ENCODE data around the gene ANGPTL7.
A peak's percentile ranks its signal among the peaks of the same experiment; 100 is the strongest.
"Not testable (repeated sequence)": the region's sequence is repeated elsewhere in the genome, so short reads cannot be mapped to it uniquely, and the experiment has no call there.

Gene ANGPTL7

DNA sequence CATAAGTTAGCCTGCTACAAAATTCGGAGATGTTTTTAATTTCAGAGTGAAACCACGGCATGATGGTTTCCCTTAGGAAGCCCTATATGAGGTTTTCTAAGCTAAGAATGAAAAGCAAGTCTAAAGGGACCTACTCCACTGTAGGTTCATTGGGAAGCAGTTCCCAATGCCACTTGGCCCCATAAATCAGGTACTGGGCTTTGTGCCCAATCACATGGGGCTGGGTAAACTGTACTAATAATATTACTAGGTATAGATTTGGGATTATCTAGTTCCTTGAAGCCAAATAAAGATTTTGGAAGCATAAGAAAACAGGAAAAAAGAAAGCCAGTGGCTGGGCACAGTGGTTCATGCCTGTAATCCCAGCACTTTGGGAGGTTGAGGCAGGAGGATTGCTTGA lies 19.1 kb upstream of the ANGPTL7 start:
- H3K4me3 ChIP-seq (ENCODE audit: low read length): no peak overlapping the region
- no peaks in the 10 kb centered on the region for H3K27me3 ChIP-seq (ENCODE audit: control insufficient read depth, insufficient read depth, low read length)
- H3K4me2 ChIP-seq (ENCODE audit: low read length): no peak overlapping the region
- H3K9ac ChIP-seq (ENCODE audit: low read depth, low read length): no peak overlapping the region
- peaks cover 4% of the 10 kb centered on the region for H3K36me3 ChIP-seq (ENCODE audit: insufficient read depth, low read length)
- H3K9me3 ChIP-seq (replicated peaks; ENCODE audit: low read length): no peaks in the 10 kb centered on the region
- no peaks in the 10 kb centered on the region for H3K4me1 ChIP-seq (ENCODE audit: control insufficient read depth, insufficient read depth, low read length)

DNA sequence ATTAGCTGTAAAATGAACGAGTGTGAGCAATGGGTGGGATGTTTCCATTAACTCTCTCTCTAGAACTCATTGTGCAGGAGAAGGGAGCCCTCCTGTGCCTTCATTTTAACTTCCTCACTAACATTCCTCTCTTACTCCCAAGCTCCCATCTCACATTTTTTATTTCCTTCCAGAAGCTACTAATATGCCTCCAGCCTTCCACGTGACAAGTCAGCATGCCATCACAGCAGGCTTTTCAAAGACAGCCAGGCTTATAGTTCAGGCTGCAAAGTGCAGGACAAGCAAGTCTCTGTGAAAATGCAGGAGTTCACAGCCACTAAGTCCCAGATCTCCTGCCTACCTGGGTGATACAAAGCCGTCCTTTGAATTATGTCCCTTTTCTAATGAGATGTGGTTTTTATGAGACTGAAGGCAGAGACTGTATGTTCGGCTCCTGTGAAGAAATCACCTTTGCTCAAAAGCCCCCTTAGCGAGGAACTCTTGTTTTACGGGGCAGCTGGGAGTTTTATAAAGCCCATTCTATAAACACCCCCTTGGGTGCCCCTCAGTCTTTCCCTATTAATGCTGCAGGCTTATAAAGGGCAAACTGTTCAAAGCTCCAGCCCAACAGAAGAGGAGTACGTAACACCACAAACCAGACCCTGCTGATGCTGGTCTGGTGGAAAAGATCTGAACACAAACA lies 14.8 kb upstream of the ANGPTL7 start:
- H3K4me2 ChIP-seq (ENCODE audit: low read length): no peak overlapping the region
- no peak overlapping the region for H3K4me3 ChIP-seq (ENCODE audit: low read length)
- H3K27me3 ChIP-seq (ENCODE audit: control insufficient read depth, insufficient read depth, low read length): no peaks in the 10 kb centered on the region
- peaks cover 27% of the 10 kb centered on the region for H3K4me1 ChIP-seq (ENCODE audit: control insufficient read depth, insufficient read depth, low read length)
- H3K9me3 ChIP-seq (replicated peaks; ENCODE audit: low read length): no peaks in the 10 kb centered on the region
- no peaks in the 10 kb centered on the region for H3K36me3 ChIP-seq (ENCODE audit: insufficient read depth, low read length)
- no peak overlapping the region for H3K9ac ChIP-seq (ENCODE audit: low read depth, low read length)

DNA sequence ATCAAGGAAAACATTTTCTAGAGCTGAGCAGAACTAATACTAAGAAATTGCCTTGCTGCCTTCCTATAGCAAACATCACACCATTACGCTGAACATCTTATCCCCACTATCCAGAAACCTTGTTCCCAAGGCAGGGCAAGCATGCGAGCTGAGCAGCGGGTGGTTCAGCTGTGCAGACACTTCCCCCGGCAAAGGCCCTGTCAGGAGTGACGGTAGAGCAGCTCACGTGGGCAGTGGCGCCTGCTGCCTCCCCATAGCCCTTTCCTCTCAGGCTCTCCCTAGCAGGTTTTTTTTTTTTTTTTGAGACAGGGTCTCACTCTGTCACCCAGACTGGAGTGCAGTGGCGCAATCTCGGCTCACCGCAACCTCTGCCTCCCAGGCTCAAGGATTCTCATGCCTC lies 13.7 kb upstream of the ANGPTL7 start:
- Histone ChIP-seq H3K4me1 (ENCODE audit: control insufficient read depth, insufficient read depth, low read length) (peaks cover 38% of the 10 kb centered on the region), H3K4me3 (ENCODE audit: low read length) (no peak overlapping the region), H3K36me3 (ENCODE audit: insufficient read depth, low read length) (no peaks in the 10 kb centered on the region), H3K27me3 (ENCODE audit: control insufficient read depth, insufficient read depth, low read length) (no peaks in the 10 kb centered on the region), H3K9ac (ENCODE audit: low read depth, low read length) (no peak overlapping the region), H3K9me3 (replicated peaks; ENCODE audit: low read length) (no peaks in the 10 kb centered on the region), H3K4me2 (ENCODE audit: low read length) (no peak overlapping the region)

DNA sequence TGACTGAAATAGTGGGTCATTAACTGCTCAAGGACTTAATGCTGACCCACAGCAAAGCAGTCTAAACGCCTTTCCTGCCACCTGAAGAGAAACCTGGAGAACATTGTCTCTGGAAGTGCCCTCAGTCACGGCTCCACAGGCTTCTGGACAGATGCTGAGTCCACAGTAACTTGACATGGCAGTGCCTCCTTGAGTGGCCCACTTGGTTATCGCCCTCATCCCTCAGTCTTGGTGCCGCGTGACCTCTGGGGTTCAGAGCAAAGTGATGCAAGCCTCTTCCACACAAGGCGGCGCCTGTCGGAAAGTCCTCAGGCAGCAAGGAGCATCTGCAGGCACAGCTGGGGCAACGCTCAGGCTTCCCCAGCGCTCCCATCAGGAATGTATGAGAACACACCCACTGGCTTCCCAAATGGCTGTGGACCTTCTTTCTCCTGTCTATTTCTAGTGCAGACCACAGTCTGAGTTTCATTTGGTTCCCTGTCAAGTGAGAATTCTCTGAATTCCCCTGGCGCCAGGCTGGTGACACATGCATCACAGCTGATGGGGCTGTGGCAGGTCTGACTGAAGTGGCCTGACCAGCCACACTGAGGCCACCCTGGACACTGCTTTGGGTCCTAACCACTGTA lies 13.0 kb upstream of the ANGPTL7 start:
- H3K27me3 ChIP-seq (ENCODE audit: control insufficient read depth, insufficient read depth, low read length): no peaks in the 10 kb centered on the region
- no peaks in the 10 kb centered on the region for H3K9me3 ChIP-seq (replicated peaks; ENCODE audit: low read length)
- no peaks in the 10 kb centered on the region for H3K36me3 ChIP-seq (ENCODE audit: insufficient read depth, low read length)
- peaks cover 40% of the 10 kb centered on the region for H3K4me1 ChIP-seq (ENCODE audit: control insufficient read depth, insufficient read depth, low read length)
- no peak overlapping the region for H3K4me2 ChIP-seq (ENCODE audit: low read length)
- H3K9ac ChIP-seq (ENCODE audit: low read depth, low read length): no peak overlapping the region
- no peak overlapping the region for H3K4me3 ChIP-seq (ENCODE audit: low read length)

DNA sequence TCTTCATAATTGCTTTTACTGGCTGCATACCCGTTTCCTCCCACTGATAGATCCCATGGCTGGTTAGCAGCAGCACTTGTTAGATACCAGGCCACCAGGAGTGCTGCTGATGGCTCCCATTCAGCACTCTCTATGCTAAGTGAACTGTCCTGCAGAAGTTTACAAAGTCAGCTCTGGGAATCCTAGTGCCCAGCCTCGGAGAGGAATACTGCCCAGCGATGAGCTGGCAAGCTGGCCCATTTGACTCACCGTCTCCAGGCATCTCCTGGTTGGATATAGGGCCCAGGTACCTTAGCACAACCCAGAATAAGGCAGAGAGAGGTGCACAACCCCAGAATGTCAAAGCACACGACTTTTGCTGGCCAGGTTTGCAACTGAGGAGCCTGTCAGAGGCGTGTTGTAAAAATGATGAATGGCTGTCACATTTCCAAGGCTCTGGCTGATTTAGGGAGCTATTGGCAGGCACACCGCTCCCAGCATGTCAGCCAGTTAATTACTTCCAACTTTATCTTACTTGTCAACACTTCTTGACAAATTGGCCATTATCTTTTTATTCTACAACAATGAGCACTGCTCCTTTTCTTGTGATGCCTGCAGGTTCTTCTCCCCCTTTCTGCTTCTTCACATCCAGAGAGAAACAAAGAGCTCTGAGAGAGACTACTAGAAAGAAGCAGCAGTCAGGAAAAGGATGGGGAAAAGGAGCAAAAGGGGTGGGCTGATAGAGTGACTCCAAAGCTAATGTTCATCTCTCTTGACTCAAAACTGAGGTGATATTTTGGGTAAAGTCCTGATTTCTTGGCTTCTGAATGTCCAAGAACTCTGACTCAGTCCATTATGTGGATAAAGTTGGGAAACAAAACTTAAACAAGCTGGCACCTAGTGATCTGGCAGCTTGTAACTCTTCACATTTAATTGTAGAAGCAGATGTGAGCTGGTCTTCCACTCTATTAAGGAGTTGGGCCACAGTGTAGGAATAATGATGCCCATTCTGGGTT lies 10.8 kb upstream of the ANGPTL7 start:
- no peaks in the 10 kb centered on the region for H3K36me3 ChIP-seq (ENCODE audit: insufficient read depth, low read length)

DNA sequence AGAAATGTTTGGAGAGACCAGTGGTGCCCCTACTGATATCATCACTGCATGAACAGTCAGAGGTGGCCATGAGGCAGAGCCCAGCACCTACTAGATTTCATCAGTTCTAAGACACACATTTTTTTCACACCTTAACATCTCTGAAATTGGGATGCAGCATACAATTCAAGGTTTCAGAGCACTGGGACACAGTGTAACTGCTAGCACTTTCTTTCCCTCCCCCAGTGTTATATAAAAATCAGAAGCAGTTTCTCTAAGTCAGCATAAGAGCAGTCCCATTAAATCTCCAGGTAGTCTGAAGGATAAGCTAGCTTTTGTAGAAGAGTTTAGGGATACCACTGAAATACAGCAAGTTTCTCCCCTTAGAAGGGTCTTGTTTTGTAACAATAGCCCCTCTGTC lies 10.0 kb upstream of the ANGPTL7 start:
- Histone ChIP-seq H3K4me1 (ENCODE audit: control insufficient read depth, insufficient read depth, low read length) (peaks cover 40% of the 10 kb centered on the region), H3K9ac (ENCODE audit: low read depth, low read length) (no peak overlapping the region), H3K36me3 (ENCODE audit: insufficient read depth, low read length) (no peaks in the 10 kb centered on the region), H3K4me2 (ENCODE audit: low read length) (no peak overlapping the region), H3K9me3 (replicated peaks; ENCODE audit: low read length) (no peaks in the 10 kb centered on the region), H3K27me3 (ENCODE audit: control insufficient read depth, insufficient read depth, low read length) (no peaks in the 10 kb centered on the region), H3K4me3 (ENCODE audit: low read length) (no peak overlapping the region)

More for the DNA sequence above, 10.8 kb upstream of the ANGPTL7 start:
- Histone ChIP-seq H3K27me3 (ENCODE audit: control insufficient read depth, insufficient read depth, low read length) (no peaks in the 10 kb centered on the region), H3K9ac (ENCODE audit: low read depth, low read length) (no peak overlapping the region), H3K4me2 (ENCODE audit: low read length) (no peak overlapping the region), H3K4me3 (ENCODE audit: low read length) (no peak overlapping the region), H3K9me3 (replicated peaks; ENCODE audit: low read length) (no peaks in the 10 kb centered on the region), H3K4me1 (ENCODE audit: control insufficient read depth, insufficient read depth, low read length) (peaks cover 40% of the 10 kb centered on the region)

DNA sequence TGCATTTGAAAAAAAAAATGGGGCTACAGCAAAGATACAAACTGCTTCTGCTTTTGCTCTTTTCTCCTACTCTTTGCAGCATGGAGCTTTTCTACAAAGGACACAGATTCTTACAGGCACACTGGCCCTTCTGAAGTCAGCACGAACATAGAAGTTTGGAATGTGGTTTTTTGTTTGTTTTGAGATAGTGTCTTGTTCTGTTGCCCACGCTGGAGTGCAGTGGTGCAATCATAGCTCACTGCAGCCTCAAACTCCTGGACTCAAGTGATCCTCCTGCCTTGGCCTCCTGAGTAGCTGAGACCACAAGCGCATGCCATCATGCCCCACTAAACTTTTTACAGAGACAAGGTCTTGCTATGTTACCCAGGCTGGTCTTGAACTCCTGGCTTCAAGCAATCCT lies 9.4 kb upstream of the ANGPTL7 start:
- Histone ChIP-seq H3K4me2 (ENCODE audit: low read length) (peak overlapping the region; percentile 2), H3K4me1 (ENCODE audit: control insufficient read depth, insufficient read depth, low read length) (peaks cover 40% of the 10 kb centered on the region)
- H3K9me3 ChIP-seq (replicated peaks; ENCODE audit: low read length); H3K36me3 ChIP-seq (ENCODE audit: insufficient read depth, low read length); H3K4me3 ChIP-seq (ENCODE audit: low read length); H3K9ac ChIP-seq (ENCODE audit: low read depth, low read length); H3K27me3 ChIP-seq (ENCODE audit: control insufficient read depth, insufficient read depth, low read length): not testable (repeated sequence)

DNA sequence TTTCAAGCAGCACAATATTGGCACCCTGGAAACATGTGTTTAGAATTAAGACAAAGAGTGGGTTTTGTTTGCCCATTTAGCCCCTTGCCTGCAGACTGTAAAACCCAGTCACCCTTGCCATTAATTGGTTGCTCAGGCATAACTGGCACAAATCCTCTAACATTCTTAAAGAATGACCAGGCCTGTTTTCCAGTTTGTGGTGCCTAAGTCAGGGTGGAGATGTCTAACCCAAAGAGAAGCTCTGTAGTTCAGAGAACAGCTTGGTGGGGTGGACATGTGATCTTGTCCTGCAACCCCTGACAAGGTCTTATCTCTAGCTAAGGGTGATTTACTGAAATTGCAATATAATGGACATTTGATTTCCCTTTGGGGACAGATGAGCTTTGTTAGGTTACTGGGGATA lies 8.8 kb upstream of the ANGPTL7 start:
- H3K9me3 ChIP-seq (replicated peaks; ENCODE audit: low read length): no peaks in the 10 kb centered on the region
- H3K4me1 ChIP-seq (ENCODE audit: control insufficient read depth, insufficient read depth, low read length): peaks cover 40% of the 10 kb centered on the region
- H3K9ac ChIP-seq (ENCODE audit: low read depth, low read length): no peak overlapping the region
- H3K36me3 ChIP-seq (ENCODE audit: insufficient read depth, low read length): peaks cover 5% of the 10 kb centered on the region
- H3K4me3 ChIP-seq (ENCODE audit: low read length): no peak overlapping the region
- H3K27me3 ChIP-seq (ENCODE audit: control insufficient read depth, insufficient read depth, low read length): no peaks in the 10 kb centered on the region
- H3K4me2 ChIP-seq (ENCODE audit: low read length): no peak overlapping the region

DNA sequence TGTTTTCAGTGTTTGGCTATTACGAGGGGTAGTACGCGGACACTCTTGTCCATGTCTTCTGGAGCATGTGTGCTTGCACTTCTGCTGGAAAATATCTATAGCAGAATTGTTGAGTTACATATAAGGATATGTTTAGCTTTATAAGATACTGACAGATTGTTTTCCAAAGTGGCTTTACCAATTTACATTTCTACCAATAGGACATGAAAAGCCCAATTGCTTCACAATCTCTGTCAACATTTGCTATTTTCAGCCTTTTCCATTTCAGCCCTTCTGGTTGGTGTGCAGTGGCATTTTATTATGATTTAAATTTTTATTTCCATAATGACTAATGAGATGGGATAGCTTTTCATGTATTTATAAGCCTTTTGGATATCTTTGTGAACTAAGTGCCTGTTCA lies 6.3 kb upstream of the ANGPTL7 start:
- Histone ChIP-seq H3K9ac (ENCODE audit: low read depth, low read length) (no peak overlapping the region), H3K36me3 (ENCODE audit: insufficient read depth, low read length) (peaks cover 5% of the 10 kb centered on the region), H3K4me2 (ENCODE audit: low read length) (no peak overlapping the region), H3K27me3 (ENCODE audit: control insufficient read depth, insufficient read depth, low read length) (no peaks in the 10 kb centered on the region), H3K4me3 (ENCODE audit: low read length) (no peak overlapping the region), H3K4me1 (ENCODE audit: control insufficient read depth, insufficient read depth, low read length) (peaks cover 27% of the 10 kb centered on the region), H3K9me3 (replicated peaks; ENCODE audit: low read length) (no peaks in the 10 kb centered on the region)

DNA sequence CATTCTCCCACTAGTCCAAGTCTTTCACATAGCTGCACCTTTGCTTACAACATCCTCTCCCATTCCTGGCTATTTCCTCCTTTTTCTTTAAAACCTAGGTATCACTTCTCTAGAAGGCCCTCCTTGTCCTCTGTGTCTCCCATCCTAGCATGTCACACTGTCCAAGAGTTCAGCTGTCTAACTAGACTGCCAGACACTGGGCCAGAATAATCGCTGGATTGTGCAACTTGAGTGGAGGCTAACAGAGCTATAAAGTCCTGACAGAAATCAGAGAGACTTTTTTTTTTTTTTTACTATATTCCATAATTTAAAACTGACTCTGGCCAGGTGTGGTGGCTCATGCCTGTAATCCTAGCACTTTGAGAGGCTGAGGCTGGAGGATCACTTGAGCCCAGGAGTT lies 4.2 kb upstream of the ANGPTL7 start:
- Histone ChIP-seq H3K9me3 (replicated peaks; ENCODE audit: low read length) (no peaks in the 10 kb centered on the region), H3K4me1 (ENCODE audit: control insufficient read depth, insufficient read depth, low read length) (peaks cover 7% of the 10 kb centered on the region), H3K36me3 (ENCODE audit: insufficient read depth, low read length) (peaks cover 12% of the 10 kb centered on the region)

DNA sequence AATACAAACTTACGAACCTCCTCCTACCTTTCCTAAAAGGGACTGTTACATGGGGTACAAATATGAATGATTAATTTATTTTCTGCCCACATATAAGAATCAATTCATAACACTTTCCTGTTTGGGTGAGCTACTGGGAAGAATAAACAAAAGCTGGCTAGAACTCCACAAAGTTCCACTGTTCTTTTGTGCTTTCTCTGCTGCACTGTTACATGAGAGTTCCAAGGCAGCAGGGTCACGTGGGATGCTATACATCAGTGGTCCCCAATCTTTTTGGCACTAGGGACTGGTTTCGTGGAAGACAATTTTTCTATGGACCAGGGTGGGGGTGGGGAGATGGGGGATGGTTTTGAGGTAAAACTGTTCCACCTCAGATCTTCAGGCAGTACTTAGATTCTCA lies 2.2 kb upstream of the ANGPTL7 start:
- Histone ChIP-seq H3K4me2 (ENCODE audit: low read length) (no peak overlapping the region), H3K4me1 (ENCODE audit: control insufficient read depth, insufficient read depth, low read length) (no peaks in the 10 kb centered on the region), H3K4me3 (ENCODE audit: low read length) (no peak overlapping the region), H3K9ac (ENCODE audit: low read depth, low read length) (no peak overlapping the region), H3K36me3 (ENCODE audit: insufficient read depth, low read length) (peaks cover 22% of the 10 kb centered on the region), H3K27me3 (ENCODE audit: control insufficient read depth, insufficient read depth, low read length) (no peaks in the 10 kb centered on the region), H3K9me3 (replicated peaks; ENCODE audit: low read length) (no peaks in the 10 kb centered on the region)

More for the DNA sequence above, 4.2 kb upstream of the ANGPTL7 start:
- no peak overlapping the region for H3K4me2 ChIP-seq (ENCODE audit: low read length)
- no peak overlapping the region for H3K4me3 ChIP-seq (ENCODE audit: low read length)
- H3K27me3 ChIP-seq (ENCODE audit: control insufficient read depth, insufficient read depth, low read length): no peaks in the 10 kb centered on the region
- no peak overlapping the region for H3K9ac ChIP-seq (ENCODE audit: low read depth, low read length)

All from skeletal muscle satellite cell (primary cell).